NCI-H1048 (cell line): Measurements from ENCODE around the gene DNAH3.
"Not testable (repeated sequence)": the region's sequence is repeated elsewhere in the genome, so short reads cannot be mapped to it uniquely, and the experiment has no call there.

ENCODE experiments used
- DNase-seq: peaks from one replicate; lab custom pipeline; 2025; lab: John Stamatoyannopoulos, UW

Gene DNAH3

GRCh38 chr16:21005008-21005407 is 145.6 kb downstream of the DNAH3 start:
- DNase-seq: no peak

GRCh38 chr16:21001262-21001661 is 149.4 kb downstream of the DNAH3 start:
- no peak for DNase-seq

GRCh38 chr16:20997147-20997546 is 153.5 kb downstream of the DNAH3 start:
- no peak for DNase-seq

- DNase-seq: no peak
Observed at GRCh38 chr16:20995711-20996110, 154.9 kb downstream of the DNAH3 start.

GRCh38 chr16:20989496-20990070 is 161.1 kb downstream of the DNAH3 start:
- DNase-seq: not testable (repeated sequence)

- no peak for DNase-seq
Observed at GRCh38 chr16:20987049-20987448, 163.6 kb downstream of the DNAH3 start.

GRCh38 chr16:20984019-20984418 is 166.6 kb downstream of the DNAH3 start:
- no peak for DNase-seq

- DNase-seq: no peak
Observed at GRCh38 chr16:20976576-20976975, 174.1 kb downstream of the DNAH3 start.

GRCh38 chr16:20973201-20973600 is 177.4 kb downstream of the DNAH3 start:
- not testable (repeated sequence) for DNase-seq

- DNase-seq: no peak
Observed at GRCh38 chr16:20971401-20971800, 179.2 kb downstream of the DNAH3 start.

GRCh38 chr16:20969386-20969785 is 181.3 kb downstream of the DNAH3 start:
- no peak for DNase-seq

GRCh38 chr16:20968765-20969164 is 181.9 kb downstream of the DNAH3 start:
- DNase-seq: no peak

- no peak for DNase-seq
Observed at GRCh38 chr16:20960899-20961298, 189.7 kb downstream of the DNAH3 start.

- no peak for DNase-seq
Observed at GRCh38 chr16:20957153-20957552, 193.5 kb downstream of the DNAH3 start.

GRCh38 chr16:20956319-20956718 is 194.3 kb downstream of the DNAH3 start:
- DNase-seq: no peak

- no peak for DNase-seq
Observed at GRCh38 chr16:20954574-20954973, 196.1 kb downstream of the DNAH3 start.

- no peak for DNase-seq
Observed at GRCh38 chr16:20952139-20952920, 198.3 kb downstream of the DNAH3 start.

- DNase-seq: no peak
Observed at GRCh38 chr16:20950294-20950693, 200.4 kb downstream of the DNAH3 start.

- DNase-seq: no peak
Observed at GRCh38 chr16:20949660-20950059, 201.0 kb downstream of the DNAH3 start.

GRCh38 chr16:20948444-20948843 is 202.2 kb downstream of the DNAH3 start:
- DNase-seq: no peak

GRCh38 chr16:20946015-20946629 is 204.5 kb downstream of the DNAH3 start:
- no peak for DNase-seq

- DNase-seq: not testable (repeated sequence)
Observed at GRCh38 chr16:20945575-20945875, 205.1 kb downstream of the DNAH3 start.

GRCh38 chr16:20944861-20945574 is 205.6 kb downstream of the DNAH3 start:
- no peak for DNase-seq
